ENCODE results near the gene LAT.
A peak's percentile ranks its signal among the peaks of the same experiment; 100 is the strongest.
"Not testable (repeated sequence)": the region's sequence is repeated elsewhere in the genome, so short reads cannot be mapped to it uniquely, and the experiment has no call there.

The LAT gene

GRCh38 chr16:28977703-28978662 is 6.9 kb upstream of the LAT start:
- DNase-seq, result no peak

GRCh38 chr16:28980330-28980729 is 4.5 kb upstream of the LAT start:
- not testable (repeated sequence) for DNase-seq

- DNase-seq, result no peak
These were observed 3.9 kb upstream of the LAT start for GRCh38 chr16:28980929-28981328.

GRCh38 chr16:28981517-28981916 is 3.3 kb upstream of the LAT start:
- DNase-seq, result no peak

GRCh38 chr16:28982418-28982817 is 2.4 kb upstream of the LAT start:
- no peak for DNase-seq

- no peak for DNase-seq
These were observed 1.9 kb upstream of the LAT start for GRCh38 chr16:28982949-28983348.

- DNase-seq, result no peak
These were observed 1.2 kb upstream of the LAT start for GRCh38 chr16:28983644-28984043.

- DNase-seq, result no peak
These were observed 761 bp upstream of the LAT start for GRCh38 chr16:28984091-28984490.

GRCh38 chr16:28985211-28986041 is 574 bp downstream of the LAT start:
- DNase-seq, result no peak

- DNase-seq, result no peak
These were observed 1.2 kb downstream of the LAT start for GRCh38 chr16:28986046-28986445.

GRCh38 chr16:28986492-28986891 is 1.6 kb downstream of the LAT start:
- DNase-seq, result no peak

GRCh38 chr16:28987170-28987853 is 2.5 kb downstream of the LAT start:
- DNase-seq, result no peak

GRCh38 chr16:28989363-28989762 is 4.5 kb downstream of the LAT start:
- no peak for DNase-seq

- DNase-seq, result no peak
These were observed 5.7 kb downstream of the LAT start for GRCh38 chr16:28990375-28991040.

GRCh38 chr16:28991687-28992086 is 6.8 kb downstream of the LAT start:
- no peak for DNase-seq

- DNase-seq, result no peak
These were observed 7.6 kb downstream of the LAT start for GRCh38 chr16:28992496-28992895.

GRCh38 chr16:28998837-28999236 is 14.0 kb downstream of the LAT start:
- DNase-seq, result no peak

- DNase-seq, result no peak
These were observed 14.7 kb downstream of the LAT start for GRCh38 chr16:28999577-28999976.

- no peak for DNase-seq
These were observed 15.2 kb downstream of the LAT start for GRCh38 chr16:29000019-29000418.

GRCh38 chr16:29004496-29005139 is 19.8 kb downstream of the LAT start:
- not testable (repeated sequence) for DNase-seq

- peak; percentile 33 to 36 for DNase-seq
These were observed 23.1 kb downstream of the LAT start for GRCh38 chr16:29007730-29008593.

All from SW 1271 (cell line).